NB4 (cell line): ENCODE results near the gene EEF1AKMT1.

ENCODE experiments used
- DNase-seq: peaks from one replicate; pipeline ENCODE4 v3.0.0; 2010; ENCODE audit warnings: low read depth
- H3K4me3 ChIP-seq: one replicate; pipeline ENCODE4 v1.5.1; 2011; ENCODE audit warnings: mild to moderate bottlenecking, low read depth, low read length, moderate library complexity
- MYC ChIP-seq: IDR thresholded peaks from 2 replicates; pipeline ENCODE4 v1.6.1; 2011; ENCODE audit warnings: low read depth, low read length
- POLR2A ChIP-seq: IDR thresholded peaks from 2 replicates; pipeline ENCODE4 v1.6.1; 2011; ENCODE audit warnings: mild to moderate bottlenecking; ENCODE audit not compliant: insufficient read length; ENCODE audit errors: extremely low read depth
- TF ChIP-seq, protein P1 (sequence below): IDR thresholded peaks from one replicate; pipeline ENCODE4 v1.5.1; 2012; ENCODE audit warnings: low read depth, low read length
- TF ChIP-seq, protein P2 (sequence below): IDR thresholded peaks from 2 replicates; pipeline ENCODE4 v1.6.1; 2011; ENCODE audit warnings: low read depth, low read length

The EEF1AKMT1 gene

DNA sequence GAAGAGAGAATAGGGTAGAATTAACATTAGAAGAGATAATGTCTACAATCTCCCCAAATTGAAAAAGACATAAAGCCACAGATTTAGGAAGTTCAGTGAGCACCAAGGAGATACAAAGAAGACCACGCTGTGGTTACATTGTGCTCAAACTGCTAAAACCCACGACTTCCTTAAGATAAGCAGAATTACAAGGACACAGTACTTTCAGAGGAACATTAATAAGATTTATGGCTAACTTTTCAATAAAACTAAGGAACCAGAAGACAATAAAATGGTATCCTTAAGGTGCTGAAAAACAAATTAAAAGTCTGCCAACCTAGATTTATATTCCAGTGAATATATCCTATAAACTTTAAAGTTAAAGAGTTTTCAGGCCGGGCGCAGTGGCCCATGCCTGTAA lies 77.7 kb downstream of the EEF1AKMT1 start:
- DNase-seq: peak; percentile 56
- TF ChIP-seq, protein P1, sequence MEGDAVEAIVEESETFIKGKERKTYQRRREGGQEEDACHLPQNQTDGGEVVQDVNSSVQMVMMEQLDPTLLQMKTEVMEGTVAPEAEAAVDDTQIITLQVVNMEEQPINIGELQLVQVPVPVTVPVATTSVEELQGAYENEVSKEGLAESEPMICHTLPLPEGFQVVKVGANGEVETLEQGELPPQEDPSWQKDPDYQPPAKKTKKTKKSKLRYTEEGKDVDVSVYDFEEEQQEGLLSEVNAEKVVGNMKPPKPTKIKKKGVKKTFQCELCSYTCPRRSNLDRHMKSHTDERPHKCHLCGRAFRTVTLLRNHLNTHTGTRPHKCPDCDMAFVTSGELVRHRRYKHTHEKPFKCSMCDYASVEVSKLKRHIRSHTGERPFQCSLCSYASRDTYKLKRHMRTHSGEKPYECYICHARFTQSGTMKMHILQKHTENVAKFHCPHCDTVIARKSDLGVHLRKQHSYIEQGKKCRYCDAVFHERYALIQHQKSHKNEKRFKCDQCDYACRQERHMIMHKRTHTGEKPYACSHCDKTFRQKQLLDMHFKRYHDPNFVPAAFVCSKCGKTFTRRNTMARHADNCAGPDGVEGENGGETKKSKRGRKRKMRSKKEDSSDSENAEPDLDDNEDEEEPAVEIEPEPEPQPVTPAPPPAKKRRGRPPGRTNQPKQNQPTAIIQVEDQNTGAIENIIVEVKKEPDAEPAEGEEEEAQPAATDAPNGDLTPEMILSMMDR: no peak
- H3K4me3 ChIP-seq: no peak overlapping the region

DNA sequence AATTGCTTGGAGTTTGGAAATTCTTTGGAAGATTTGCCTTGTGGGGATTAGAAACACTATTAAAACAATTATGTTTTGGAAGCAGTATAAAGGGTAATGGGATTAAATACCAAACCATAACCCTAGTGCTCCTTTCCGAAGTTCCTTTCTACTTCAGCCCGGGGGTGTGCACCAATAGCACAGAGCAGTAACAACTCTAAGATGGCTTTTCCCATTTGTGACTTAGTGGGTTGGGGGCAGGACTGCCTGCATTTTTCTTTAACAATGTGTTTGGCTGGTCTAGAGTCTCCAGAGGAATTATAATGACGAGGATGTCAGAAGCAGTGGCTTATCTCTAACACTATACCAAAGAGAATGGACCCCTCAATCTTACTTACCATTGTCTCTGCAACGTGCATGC lies 82.1 kb downstream of the EEF1AKMT1 start:
- no peak for DNase-seq
- no peak for TF ChIP-seq POLR2A
- TF ChIP-seq, protein P1: no peak
- TF ChIP-seq, protein P2, sequence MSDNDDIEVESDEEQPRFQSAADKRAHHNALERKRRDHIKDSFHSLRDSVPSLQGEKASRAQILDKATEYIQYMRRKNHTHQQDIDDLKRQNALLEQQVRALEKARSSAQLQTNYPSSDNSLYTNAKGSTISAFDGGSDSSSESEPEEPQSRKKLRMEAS: no peak
- no peak for TF ChIP-seq MYC

DNA sequence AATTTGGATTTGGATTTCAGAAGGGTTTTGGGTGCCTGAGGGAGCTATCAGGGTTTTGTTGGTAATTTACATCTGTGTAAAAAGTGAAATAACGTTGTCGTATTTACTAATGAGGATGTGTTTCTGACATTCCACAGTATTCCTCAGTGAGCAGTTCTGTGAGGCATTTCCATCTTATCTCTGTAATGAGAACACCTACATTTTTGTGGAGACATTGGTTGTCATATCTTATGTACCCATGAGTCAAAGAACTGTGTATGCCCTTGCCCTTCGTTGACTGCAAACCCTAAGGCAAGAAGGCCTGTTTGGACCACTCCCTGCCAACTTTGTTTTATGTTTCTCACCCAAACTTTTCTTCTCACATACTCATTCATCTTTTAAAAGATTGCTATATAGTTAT lies 84.5 kb downstream of the EEF1AKMT1 start:
- H3K4me3 ChIP-seq: no peak overlapping the region
- DNase-seq: no peak
- TF ChIP-seq, protein P2: no peak
- no peak for TF ChIP-seq POLR2A
- no peak for TF ChIP-seq MYC
- TF ChIP-seq, protein P1: no peak

More for the DNA sequence above, 82.1 kb downstream of the EEF1AKMT1 start:
- no peak overlapping the region for H3K4me3 ChIP-seq

DNA sequence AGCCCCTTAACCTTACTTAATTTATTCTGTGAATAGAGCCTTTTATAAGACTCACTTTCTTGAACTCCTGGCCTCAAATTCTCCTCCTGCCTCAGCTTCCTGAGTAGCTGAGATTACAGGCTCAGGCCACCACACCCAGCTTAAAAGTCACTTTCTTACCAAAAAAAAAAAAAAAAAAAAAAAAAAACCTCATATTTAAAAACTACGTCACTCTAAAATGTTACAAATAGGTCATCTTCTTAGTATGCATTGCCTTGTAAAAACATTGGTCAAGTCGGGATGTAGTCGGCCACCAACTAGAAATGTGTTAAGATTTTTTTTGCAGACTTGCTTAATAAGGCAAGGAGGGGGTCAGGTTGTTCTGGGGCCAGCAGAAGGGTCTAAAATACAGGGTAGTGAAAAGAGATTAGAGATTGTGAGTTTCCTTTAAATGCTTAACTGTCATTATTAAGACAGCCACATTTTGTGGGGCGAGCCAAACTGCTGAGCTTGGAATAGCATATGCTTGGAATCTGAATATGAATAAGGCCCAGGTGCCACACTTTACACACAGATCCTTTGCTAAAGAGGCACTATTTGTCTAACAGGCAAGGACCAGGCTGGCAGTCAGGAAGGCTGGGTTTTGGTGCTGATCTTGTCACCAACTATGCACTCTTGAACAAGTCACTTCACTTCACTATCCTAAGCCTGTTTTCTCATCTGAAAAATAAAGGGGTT lies 86.7 kb downstream of the EEF1AKMT1 start:
- H3K4me3 ChIP-seq: no peak overlapping the region
- DNase-seq: no peak
- TF ChIP-seq, protein P1: no peak
- TF ChIP-seq, protein P2: no peak
- TF ChIP-seq POLR2A (no peak), MYC (no peak)

DNA sequence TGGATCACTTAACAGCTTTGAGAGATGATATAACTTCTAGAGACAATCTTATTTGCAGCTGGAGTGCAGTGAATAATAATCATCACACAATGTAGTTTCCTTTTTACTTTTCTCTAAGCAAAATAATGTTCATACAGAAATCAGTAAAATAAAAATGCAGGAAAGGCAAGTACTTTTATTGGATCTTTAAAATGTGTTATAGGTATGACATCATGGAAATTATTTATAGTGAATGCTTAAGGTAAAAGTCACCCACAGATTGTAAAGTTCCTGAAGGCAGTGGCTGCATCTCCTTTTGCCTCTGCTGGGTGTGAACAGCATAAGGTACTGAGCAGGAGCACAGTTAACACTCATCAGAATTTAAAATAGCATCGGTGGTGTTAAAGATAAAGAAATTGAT lies 87.6 kb downstream of the EEF1AKMT1 start:
- TF ChIP-seq MYC (no peak), POLR2A (no peak)
- TF ChIP-seq, protein P2: no peak
- TF ChIP-seq, protein P1: no peak
- no peak for DNase-seq
- no peak overlapping the region for H3K4me3 ChIP-seq

DNA sequence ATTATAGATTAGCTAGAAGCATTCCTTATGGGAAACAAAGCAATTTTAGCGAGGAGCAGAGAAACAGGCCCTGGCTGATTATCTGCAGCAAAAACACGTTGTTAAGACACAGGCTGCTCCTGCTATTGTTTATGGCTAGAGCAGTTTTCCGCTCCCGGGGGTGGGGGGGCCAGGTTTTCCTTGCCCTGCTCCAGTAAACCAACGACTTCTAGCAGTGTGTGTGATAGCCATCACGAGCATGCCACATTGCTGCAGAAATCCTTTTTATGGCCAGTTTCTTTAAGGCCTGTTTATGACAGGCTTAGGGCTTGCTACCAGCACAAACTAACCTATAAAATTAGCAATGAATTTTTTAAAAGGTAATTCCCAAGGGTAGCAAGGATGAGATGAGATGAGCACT lies 88.7 kb downstream of the EEF1AKMT1 start:
- no peak for TF ChIP-seq POLR2A
- TF ChIP-seq, protein P1: no peak
- TF ChIP-seq MYC: no peak
- TF ChIP-seq, protein P2: no peak
- no peak overlapping the region for H3K4me3 ChIP-seq
- no peak for DNase-seq
